ENCODE data around the gene GALNS.

- TF ChIP-seq CTCF (conservative IDR thresholded peaks at IDR 0.05 in 1 of 2, IDR thresholded peaks at IDR 0.05 in 1 of 2; ENCODE audit: low read depth in 1 of 2, low read length in 2 of 2) (no peak), EZH2 (IDR thresholded peaks at IDR 0.05; ENCODE audit: low read length, missing control alignments) (no peak)
These were observed 2.2 kb downstream of the GALNS start for GRCh38 chr16:88854306-88855111.
